Dedifferentiated amniotic fluid mesenchymal stem cell (primary cell): ENCODE measurements around the gene CEP63.
A peak's percentile ranks its signal among the peaks of the same experiment; 100 is the strongest.

Experiments used
- DNase-seq: peaks from one replicate; pipeline ENCODE4 v3.0.0-alpha.2; 2016; ENCODE audit errors: extremely low spot score

CEP63 gene

GRCh38 chr3:134468519-134468918 is 17.3 kb upstream of the CEP63 start:
- no peak for DNase-seq

- no peak for DNase-seq
These were observed 14.2 kb upstream of the CEP63 start for GRCh38 chr3:134471521-134472193.

GRCh38 chr3:134472831-134473230 is 13.0 kb upstream of the CEP63 start:
- DNase-seq: no peak

- peak; percentile 90 for DNase-seq
These were observed 11.8 kb upstream of the CEP63 start for GRCh38 chr3:134473868-134474546.

- DNase-seq: no peak
These were observed 10.9 kb upstream of the CEP63 start for GRCh38 chr3:134474956-134475355.

GRCh38 chr3:134476306-134476705 is 9.6 kb upstream of the CEP63 start:
- no peak for DNase-seq

GRCh38 chr3:134477002-134477401 is 8.9 kb upstream of the CEP63 start:
- DNase-seq: no peak

GRCh38 chr3:134477938-134478337 is 7.9 kb upstream of the CEP63 start:
- peak; percentile 15 for DNase-seq

GRCh38 chr3:134480546-134480945 is 5.3 kb upstream of the CEP63 start:
- DNase-seq: no peak

- no peak for DNase-seq
These were observed 4.7 kb upstream of the CEP63 start for GRCh38 chr3:134481166-134481565.

GRCh38 chr3:134482622-134483021 is 3.2 kb upstream of the CEP63 start:
- DNase-seq: no peak

- peak; percentile 45 for DNase-seq
These were observed 2.5 kb upstream of the CEP63 start for GRCh38 chr3:134483195-134483900.

GRCh38 chr3:134485075-134485717 is 661 bp upstream of the CEP63 start:
- DNase-seq: no peak

GRCh38 chr3:134486577-134487041 is 752 bp downstream of the CEP63 start:
- DNase-seq: no peak

- no peak for DNase-seq
These were observed 1.5 kb downstream of the CEP63 start for GRCh38 chr3:134487406-134487805.

GRCh38 chr3:134494495-134494894 is 8.6 kb downstream of the CEP63 start:
- no peak for DNase-seq

- DNase-seq: no peak
These were observed 10.1 kb downstream of the CEP63 start for GRCh38 chr3:134495980-134496379.

- DNase-seq: no peak
These were observed 10.7 kb downstream of the CEP63 start for GRCh38 chr3:134496471-134497071.

GRCh38 chr3:134503266-134503665 is 17.4 kb downstream of the CEP63 start:
- DNase-seq: no peak

GRCh38 chr3:134504132-134504531 is 18.3 kb downstream of the CEP63 start:
- DNase-seq: no peak

GRCh38 chr3:134505485-134505884 is 19.6 kb downstream of the CEP63 start:
- DNase-seq: no peak

GRCh38 chr3:134511500-134511899 is 25.6 kb downstream of the CEP63 start:
- DNase-seq: no peak
